ENCODE measurements around the gene DTNBP1.

The DTNBP1 gene

GRCh38 chr6:15580326-15580725 lies 82.5 kb downstream of the DTNBP1 start:
- Histone ChIP-seq H2BK120ac (ENCODE audit: low read depth, low read length) (no peak overlapping the region), H4K5ac (ENCODE audit: low read length) (no peak overlapping the region), H3K18ac (ENCODE audit: low read length) (no peak overlapping the region), H3K4me2 (ENCODE audit: low read length) (no peak overlapping the region), H3K23ac (ENCODE audit: low read length) (no peak overlapping the region), H2AK5ac (ENCODE audit: low read length) (no peak overlapping the region), H3K36me3 (ENCODE audit: control insufficient read depth, insufficient read depth, low read length) (no peaks in the 10 kb centered on the region), H3K27me3 (ENCODE audit: insufficient read depth, low read length, poor library complexity) (no peaks in the 10 kb centered on the region), H4K8ac (ENCODE audit: low read depth, low read length) (no peak overlapping the region), H3K4me3 (ENCODE audit: low read length) (no peak overlapping the region), H2BK15ac (replicated peaks; ENCODE audit: low read depth) (no peak overlapping the region), H3K4ac (ENCODE audit: low read depth, low read length) (no peak overlapping the region), H3K27ac (ENCODE audit: low read depth, low read length) (no peak overlapping the region), H3K9ac (ENCODE audit: low read length) (no peak overlapping the region), H3K4me1 (ENCODE audit: control insufficient read depth, low read depth, low read length) (no peaks in the 10 kb centered on the region), H3K56ac (ENCODE audit: low read length) (no peak overlapping the region), H2BK5ac (ENCODE audit: low read length) (no peak overlapping the region), H3K79me1 (ENCODE audit: low read length) (no peaks in the 10 kb centered on the region), H3K79me2 (ENCODE audit: control insufficient read depth, insufficient read depth, low read length) (no peaks in the 10 kb centered on the region)
- no CpG with 5 or more reads among the region's 2 CpGs for WGBS (ENCODE audit: extremely low coverage, insufficient coverage, low lambda C conversion rate)
- no peak for DNase-seq

DNA sequence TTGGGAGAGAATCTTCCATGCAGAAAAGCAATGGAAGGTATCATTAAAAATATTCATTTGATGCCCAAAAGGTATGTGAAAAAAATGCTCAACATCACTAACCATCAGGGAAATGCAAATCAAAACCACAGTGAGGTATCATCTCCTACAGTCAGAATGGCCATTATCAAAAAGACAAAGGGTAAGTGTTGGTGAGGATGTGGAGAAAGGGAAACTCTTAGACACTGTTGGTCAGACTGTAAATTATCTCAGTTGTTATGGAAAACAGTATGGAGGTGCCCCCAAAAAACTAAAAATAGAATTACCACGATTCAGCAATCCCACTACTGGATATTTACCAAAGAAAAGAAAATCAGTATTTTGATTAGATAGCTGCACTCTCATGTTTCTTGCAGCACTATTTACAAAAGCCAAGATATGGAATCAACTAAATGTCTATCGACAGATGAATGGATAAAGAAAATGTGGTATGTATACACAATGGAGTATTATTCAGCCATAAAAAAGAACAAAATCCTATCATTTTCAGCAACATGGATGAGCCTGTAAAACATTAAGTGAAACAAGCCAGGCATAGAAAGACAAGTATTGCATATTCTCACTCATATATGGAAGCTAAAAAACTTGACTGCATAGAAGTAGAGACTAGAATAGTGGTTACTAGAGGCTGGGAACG lies 84.0 kb downstream of the DTNBP1 start:
- H3K27me3 ChIP-seq (ENCODE audit: insufficient read depth, low read length, poor library complexity) = no peaks in the 10 kb centered on the region
- H3K79me2 ChIP-seq (ENCODE audit: control insufficient read depth, insufficient read depth, low read length) = no peaks in the 10 kb centered on the region
- H4K8ac ChIP-seq (ENCODE audit: low read depth, low read length) = no peak overlapping the region
- no peak overlapping the region for H4K5ac ChIP-seq (ENCODE audit: low read length)
- H3K23ac ChIP-seq (ENCODE audit: low read length) = no peak overlapping the region
- H3K27ac ChIP-seq (ENCODE audit: low read depth, low read length) = no peak overlapping the region
- H2BK15ac ChIP-seq (replicated peaks; ENCODE audit: low read depth) = no peak overlapping the region
- H3K4me1 ChIP-seq (ENCODE audit: control insufficient read depth, low read depth, low read length) = no peaks in the 10 kb centered on the region
- no peak for DNase-seq
- H3K79me1 ChIP-seq (ENCODE audit: low read length) = no peaks in the 10 kb centered on the region
- no CpG with 5 or more reads among the region's 3 CpGs for WGBS (ENCODE audit: extremely low coverage, insufficient coverage, low lambda C conversion rate)
- H2AK5ac ChIP-seq (ENCODE audit: low read length) = no peak overlapping the region
- H2BK5ac ChIP-seq (ENCODE audit: low read length) = no peak overlapping the region
- no peak overlapping the region for H3K4me2 ChIP-seq (ENCODE audit: low read length)
- no peak overlapping the region for H3K56ac ChIP-seq (ENCODE audit: low read length)
- H3K4ac ChIP-seq (ENCODE audit: low read depth, low read length) = no peak overlapping the region
- no peak overlapping the region for H2BK120ac ChIP-seq (ENCODE audit: low read depth, low read length)
- H3K9ac ChIP-seq (ENCODE audit: low read length) = no peak overlapping the region
- no peak overlapping the region for H3K4me3 ChIP-seq (ENCODE audit: low read length)
- no peak overlapping the region for H3K18ac ChIP-seq (ENCODE audit: low read length)
- H3K36me3 ChIP-seq (ENCODE audit: control insufficient read depth, insufficient read depth, low read length) = no peaks in the 10 kb centered on the region

DNA sequence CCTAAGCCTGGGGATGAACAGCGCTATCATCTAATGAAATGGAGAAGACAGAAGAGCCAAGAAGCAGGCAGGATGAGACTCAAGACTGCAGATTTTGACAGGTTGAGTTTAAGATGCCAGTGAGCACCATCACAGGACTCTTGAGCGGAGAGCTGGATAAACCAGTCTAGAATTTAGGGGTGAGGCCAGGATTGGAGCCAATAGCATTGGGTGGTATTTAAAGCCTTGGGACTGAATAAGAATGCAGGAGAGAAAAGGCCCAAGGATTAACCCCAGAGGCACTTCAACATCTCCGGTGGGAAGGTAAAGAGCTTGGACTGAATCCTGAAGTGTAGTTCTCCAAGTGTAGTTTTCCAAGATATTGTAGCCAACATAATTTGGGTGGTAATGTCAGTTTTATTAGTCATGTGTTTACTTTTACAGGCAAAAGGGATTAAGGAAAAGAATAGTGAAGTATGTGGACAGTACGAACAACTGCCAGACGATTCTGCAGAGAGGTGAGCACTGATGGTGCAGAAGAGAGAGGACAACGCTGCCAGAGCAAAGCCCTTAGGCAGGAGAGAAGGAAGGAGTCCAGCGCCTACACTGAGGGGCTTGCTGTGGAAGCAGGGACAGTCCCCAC lies 85.2 kb downstream of the DTNBP1 start:
- no peak overlapping the region for H4K5ac ChIP-seq (ENCODE audit: low read length)
- no peaks in the 10 kb centered on the region for H3K79me1 ChIP-seq (ENCODE audit: low read length)
- no peak overlapping the region for H2AK5ac ChIP-seq (ENCODE audit: low read length)
- no peak overlapping the region for H2BK15ac ChIP-seq (replicated peaks; ENCODE audit: low read depth)
- H3K4me2 ChIP-seq (ENCODE audit: low read length) = no peak overlapping the region
- H3K27me3 ChIP-seq (ENCODE audit: insufficient read depth, low read length, poor library complexity) = no peaks in the 10 kb centered on the region
- no peaks in the 10 kb centered on the region for H3K36me3 ChIP-seq (ENCODE audit: control insufficient read depth, insufficient read depth, low read length)
- no peak for DNase-seq
- H2BK5ac ChIP-seq (ENCODE audit: low read length) = no peak overlapping the region
- no peak overlapping the region for H3K9ac ChIP-seq (ENCODE audit: low read length)
- no peak overlapping the region for H3K23ac ChIP-seq (ENCODE audit: low read length)
- H2BK120ac ChIP-seq (ENCODE audit: low read depth, low read length) = no peak overlapping the region
- WGBS (ENCODE audit: extremely low coverage, insufficient coverage, low lambda C conversion rate) = no CpG with 5 or more reads among the region's 7 CpGs
- no peak overlapping the region for H3K27ac ChIP-seq (ENCODE audit: low read depth, low read length)
- no peak overlapping the region for H3K18ac ChIP-seq (ENCODE audit: low read length)
- H3K56ac ChIP-seq (ENCODE audit: low read length) = no peak overlapping the region
- no peak overlapping the region for H4K8ac ChIP-seq (ENCODE audit: low read depth, low read length)
- H3K4ac ChIP-seq (ENCODE audit: low read depth, low read length) = no peak overlapping the region
- no peaks in the 10 kb centered on the region for H3K79me2 ChIP-seq (ENCODE audit: control insufficient read depth, insufficient read depth, low read length)
- H3K4me1 ChIP-seq (ENCODE audit: control insufficient read depth, low read depth, low read length) = no peaks in the 10 kb centered on the region
- H3K4me3 ChIP-seq (ENCODE audit: low read length) = no peak overlapping the region

DNA sequence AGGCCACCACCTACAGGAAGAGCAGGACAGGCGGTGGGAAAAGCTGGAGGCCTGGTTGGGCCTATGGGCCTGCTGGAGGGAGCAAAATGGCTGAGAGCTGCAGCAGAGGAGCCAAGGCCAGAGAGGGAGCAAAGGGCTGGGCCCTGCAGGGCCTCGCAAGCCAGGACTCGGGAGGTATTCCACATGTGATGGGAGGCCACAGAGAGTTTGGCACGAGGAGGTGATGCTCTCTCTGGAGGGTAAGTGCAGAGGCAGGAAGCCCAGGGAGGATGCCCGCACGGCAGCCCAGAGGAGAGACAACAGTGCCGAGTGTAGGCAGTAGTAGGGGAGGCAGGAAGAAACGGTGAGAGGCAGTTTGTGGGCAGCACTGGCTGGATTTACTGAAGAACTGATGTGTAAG lies 85.7 kb downstream of the DTNBP1 start:
- Histone ChIP-seq H3K36me3 (ENCODE audit: control insufficient read depth, insufficient read depth, low read length) (no peaks in the 10 kb centered on the region), H3K27me3 (ENCODE audit: insufficient read depth, low read length, poor library complexity) (no peaks in the 10 kb centered on the region), H2BK5ac (ENCODE audit: low read length) (no peak overlapping the region), H2BK15ac (replicated peaks; ENCODE audit: low read depth) (no peak overlapping the region), H3K79me2 (ENCODE audit: control insufficient read depth, insufficient read depth, low read length) (no peaks in the 10 kb centered on the region), H2BK120ac (ENCODE audit: low read depth, low read length) (no peak overlapping the region), H3K23ac (ENCODE audit: low read length) (no peak overlapping the region), H3K4me2 (ENCODE audit: low read length) (no peak overlapping the region), H3K56ac (ENCODE audit: low read length) (no peak overlapping the region), H3K4me3 (ENCODE audit: low read length) (no peak overlapping the region), H3K79me1 (ENCODE audit: low read length) (no peaks in the 10 kb centered on the region), H3K9ac (ENCODE audit: low read length) (no peak overlapping the region), H2AK5ac (ENCODE audit: low read length) (no peak overlapping the region), H3K4me1 (ENCODE audit: control insufficient read depth, low read depth, low read length) (no peaks in the 10 kb centered on the region), H4K5ac (ENCODE audit: low read length) (no peak overlapping the region), H3K4ac (ENCODE audit: low read depth, low read length) (no peak overlapping the region), H3K27ac (ENCODE audit: low read depth, low read length) (no peak overlapping the region), H3K18ac (ENCODE audit: low read length) (no peak overlapping the region), H4K8ac (ENCODE audit: low read depth, low read length) (no peak overlapping the region)
- DNase-seq = no peak
- WGBS (ENCODE audit: extremely low coverage, insufficient coverage, low lambda C conversion rate) = no CpG with 5 or more reads among the region's 8 CpGs

GRCh38 chr6:15575357-15576033 lies 87.3 kb downstream of the DTNBP1 start:
- no peak overlapping the region for H2AK5ac ChIP-seq (ENCODE audit: low read length)
- no peak overlapping the region for H3K56ac ChIP-seq (ENCODE audit: low read length)
- H3K9ac ChIP-seq (ENCODE audit: low read length) = no peak overlapping the region
- H3K4ac ChIP-seq (ENCODE audit: low read depth, low read length) = no peak overlapping the region
- no peak overlapping the region for H3K27ac ChIP-seq (ENCODE audit: low read depth, low read length)
- H3K79me2 ChIP-seq (ENCODE audit: control insufficient read depth, insufficient read depth, low read length) = no peaks in the 10 kb centered on the region
- H2BK120ac ChIP-seq (ENCODE audit: low read depth, low read length) = no peak overlapping the region
- H3K27me3 ChIP-seq (ENCODE audit: insufficient read depth, low read length, poor library complexity) = no peaks in the 10 kb centered on the region
- no peaks in the 10 kb centered on the region for H3K36me3 ChIP-seq (ENCODE audit: control insufficient read depth, insufficient read depth, low read length)
- no peak overlapping the region for H2BK15ac ChIP-seq (replicated peaks; ENCODE audit: low read depth)
- no peak overlapping the region for H3K18ac ChIP-seq (ENCODE audit: low read length)
- no peak for DNase-seq
- no CpG with 5 or more reads among the region's 5 CpGs for WGBS (ENCODE audit: extremely low coverage, insufficient coverage, low lambda C conversion rate)
- no peak overlapping the region for H3K4me2 ChIP-seq (ENCODE audit: low read length)
- no peak overlapping the region for H3K4me3 ChIP-seq (ENCODE audit: low read length)
- no peaks in the 10 kb centered on the region for H3K79me1 ChIP-seq (ENCODE audit: low read length)
- H3K23ac ChIP-seq (ENCODE audit: low read length) = no peak overlapping the region
- no peaks in the 10 kb centered on the region for H3K4me1 ChIP-seq (ENCODE audit: control insufficient read depth, low read depth, low read length)
- H2BK5ac ChIP-seq (ENCODE audit: low read length) = no peak overlapping the region
- H4K5ac ChIP-seq (ENCODE audit: low read length) = no peak overlapping the region
- H4K8ac ChIP-seq (ENCODE audit: low read depth, low read length) = no peak overlapping the region

Data from mesendoderm (in vitro differentiated cells).